AG09319 (cell line): ENCODE results near the gene ATP5MC2.
"Not testable (repeated sequence)": the region's sequence is repeated elsewhere in the genome, so short reads cannot be mapped to it uniquely, and the experiment has no call there.

ENCODE experiments used
- DNase-seq: peaks from one replicate; pipeline ENCODE4 v3.0.0-alpha.2; 2010; ENCODE audit warnings: low read depth; ENCODE audit errors: extremely low read depth
- CTCF ChIP-seq: IDR thresholded peaks from 2 replicates; pipeline ENCODE4 v1.5.1; 2011; ENCODE audit warnings: low read depth, mild to moderate bottlenecking, inconsistent platforms, low read length, moderate library complexity

The ATP5MC2 gene

GRCh38 chr12:53675701-53676607 is at the start of gene ATP5MC2:
Gene ATP5MC2, minus strand, starts transcription at chr12:53676083. Its CDS starts 3,469 bp downstream, at chr12:53672614.
- DNase-seq: peak; percentile 97
- TF ChIP-seq CTCF: peak; percentile 98

GRCh38 chr12:53722450-53723041 is 46.7 kb upstream of the ATP5MC2 start:
- TF ChIP-seq CTCF: no peak
- no peak for DNase-seq

GRCh38 chr12:53720946-53721345 is 45.1 kb upstream of the ATP5MC2 start:
- no peak for TF ChIP-seq CTCF
- no peak for DNase-seq

- no peak for TF ChIP-seq CTCF
- DNase-seq: no peak
Observed at GRCh38 chr12:53719649-53720048, 43.8 kb upstream of the ATP5MC2 start.

- not testable (repeated sequence) for DNase-seq
Observed at GRCh38 chr12:53718567-53718966, 42.7 kb upstream of the ATP5MC2 start.

- no peak for DNase-seq
- TF ChIP-seq CTCF: no peak
Observed at GRCh38 chr12:53717319-53717718, 41.4 kb upstream of the ATP5MC2 start.

GRCh38 chr12:53714004-53714403 is 38.1 kb upstream of the ATP5MC2 start:
- no peak for TF ChIP-seq CTCF
- DNase-seq: no peak
